HepG2 (cell line): ENCODE measurements around the gene MYO3B. TPM values are rescaled to one million over a fixed set of nuclear protein-coding genes. Genes with fewer than 3 reads are reported as not detected.

Experiments used
- ATAC-seq: fragments of 200-7000 bp; cut with Tn5 transposase; 3 replicates; pipeline ENCODE4 v1.9.1; 2020; ENCODE audit warnings: mild to moderate bottlenecking, moderate library complexity
- BruUV-seq: library from RNA; stranded (reverse); fragments of 400-500 nt; replicated peaks from 2 replicates; lab custom pipeline; 2021; lab: Mats Ljungman, UMichigan
- CTCF ChIA-PET: fragments of 300-600 bp; formaldehyde crosslinking; extraction: SDS; loops from one replicate; lab custom pipeline; 2021; ENCODE audit warnings: low total read pairs, inconsistent platforms, low intra/inter-chr PET ratio; lab: Yijun Ruan, JAX
- POLR2A ChIA-PET: fragments of 350-600 bp; sonication (Branson Sonifier 250); formaldehyde crosslinking; loops from one replicate; lab custom pipeline; 2020; ENCODE audit warnings: antibody characterized with exemption, inconsistent platforms; lab: Yijun Ruan, JAX
- DNase-seq: peaks from one replicate; pipeline ENCODE4 v3.0.0-alpha.2; 2015; ENCODE audit warnings: low spot score
- FAIRE-seq: peaks from 3 replicates; lab custom pipeline; 2011; peaks lifted over from hg19 to GRCh38; lab: Jason Lieb, UNC
- H2AFZ ChIP-seq: one replicate; pipeline ENCODE4 v1.6.1; 2011; ENCODE audit warnings: low read length, inconsistent platforms
- H3K27ac ChIP-seq: fragments of 300-600 bp; 3 replicates; pipeline ENCODE4 v1.8.0; 2011; ENCODE audit warnings: mixed run types, mild to moderate bottlenecking, mixed read lengths, low read length, inconsistent platforms; ENCODE audit not compliant: insufficient read depth; ENCODE audit errors: extremely low read length
- H3K27me3 ChIP-seq, 2 experiments: fragments of 200-600 bp in 1 of 2; 2 replicates in 1 of 2; 3 replicates in 1 of 2; pipeline versions ENCODE4 v1.6.0 to v1.8.0; 2011; ENCODE audit warnings: low read length in 2 of 2, mild to moderate bottlenecking in 2 of 2, moderate library complexity in 2 of 2, inconsistent platforms in 1 of 2; ENCODE audit not compliant: insufficient read depth in 2 of 2, control insufficient read depth in 1 of 2
- H3K36me3 ChIP-seq, 2 experiments: fragments of 200-600 bp in 1 of 2; replicated peaks in 1 of 2; 2 replicates in 1 of 2; 3 replicates in 1 of 2; pipeline versions ENCODE4 v1.5.1 to v1.8.0; 2011; ENCODE audit warnings: low read length in 2 of 2, inconsistent platforms in 1 of 2; ENCODE audit not compliant: insufficient read depth in 2 of 2, control insufficient read depth in 1 of 2
- H3K4me1 ChIP-seq: 2 replicates; pipeline ENCODE4 v1.5.1; 2012; ENCODE audit warnings: low read length, inconsistent platforms; ENCODE audit not compliant: insufficient read depth
- H3K4me2 ChIP-seq: 2 replicates; pipeline ENCODE4 v1.6.0; 2011; ENCODE audit warnings: low read depth, low read length, inconsistent platforms
- H3K4me3 ChIP-seq, 3 experiments: fragments of 200-600 bp in 1 of 3; sonication (generic), shearing (Covaris generic) in 1 of 3; replicated peaks in 1 of 3; 2 replicates each; pipeline ENCODE4 v1.5.1; 2011 to 2016; ENCODE audit warnings: low read length in 3 of 3, inconsistent platforms in 2 of 3, low read depth in 2 of 3, mild to moderate bottlenecking in 2 of 3, control low read depth in 1 of 3, mixed read lengths in 1 of 3; ENCODE audit not compliant: insufficient read depth in 1 of 3
- H3K79me2 ChIP-seq: one replicate; pipeline ENCODE4 v1.6.1; 2011; ENCODE audit warnings: low read length, inconsistent platforms; ENCODE audit not compliant: insufficient read depth
- H3K9ac ChIP-seq: 2 replicates; pipeline ENCODE4 v1.6.0; 2011; ENCODE audit warnings: mild to moderate bottlenecking, low read depth, low read length, inconsistent platforms; ENCODE audit not compliant: insufficient read depth
- H3K9me3 ChIP-seq: 2 replicates; pipeline ENCODE4 v1.5.1; 2012; ENCODE audit warnings: mild to moderate bottlenecking, low read length
- H4K20me1 ChIP-seq: 2 replicates; pipeline ENCODE4 v1.6.0; 2011; ENCODE audit warnings: inconsistent platforms, mild to moderate bottlenecking, low read length, moderate library complexity; ENCODE audit not compliant: insufficient read depth
- CEBPG ChIP-seq: IDR thresholded peaks from 2 replicates; pipeline ENCODE4 v1.6.1; 2016
- IKZF1 ChIP-seq: fragments of 450-650 bp; IDR thresholded peaks from 2 replicates; pipeline ENCODE4 v1.7.1; 2016
- KLF12 ChIP-seq: sonication (generic); formaldehyde crosslinking; IDR thresholded peaks from 2 replicates; pipeline ENCODE4 v1.4.0; 2020; ENCODE audit warnings: missing genetic modification reagents, borderline replicate concordance
- SAP130 ChIP-seq: IDR thresholded peaks from 2 replicates; pipeline ENCODE4 v1.6.1; 2016; ENCODE audit warnings: low read depth
- SOX6 ChIP-seq, 2 experiments: fragments of 450-650 bp in 1 of 2; sonication (generic) in 1 of 2; formaldehyde crosslinking in 1 of 2; IDR thresholded peaks; 2 replicates each; pipeline versions ENCODE4 v1.4.0 to v1.6.1; 2017 to 2020; ENCODE audit warnings: antibody characterized with exemption in 1 of 2, mild to moderate bottlenecking in 1 of 2, missing genetic modification reagents in 1 of 2
- SP140L ChIP-seq: sonication (generic); formaldehyde crosslinking; IDR thresholded peaks from 2 replicates; pipeline ENCODE4 v1.4.0; 2020; ENCODE audit warnings: missing genetic modification reagents, borderline replicate concordance
- TARDBP ChIP-seq: sonication (generic); formaldehyde crosslinking; IDR thresholded peaks from 2 replicates; pipeline ENCODE4 v1.8.0; 2022; ENCODE audit warnings: mild to moderate bottlenecking, missing genetic modification reagents
- ZNF10 ChIP-seq: sonication (generic); formaldehyde crosslinking; IDR thresholded peaks from 2 replicates; pipeline ENCODE4 v1.4.0; 2020; ENCODE audit warnings: mild to moderate bottlenecking, low read depth, missing genetic modification reagents, borderline replicate concordance
- ZNF138 ChIP-seq: sonication (generic); formaldehyde crosslinking; IDR thresholded peaks from 2 replicates; pipeline ENCODE4 v1.5.0; 2020; ENCODE audit warnings: mild to moderate bottlenecking, low read depth, missing genetic modification reagents
- ZNF382 ChIP-seq: sonication (generic); formaldehyde crosslinking; IDR thresholded peaks from 2 replicates; pipeline ENCODE4 v1.5.0; 2020; ENCODE audit warnings: missing genetic modification reagents, mild to moderate bottlenecking, borderline replicate concordance
- ZNF546 ChIP-seq: sonication (generic); formaldehyde crosslinking; conservative IDR thresholded peaks from 2 replicates; pipeline ENCODE4 v1.8.1; 2023; ENCODE audit warnings: mild to moderate bottlenecking, missing genetic modification reagents
- ZNF558 ChIP-seq: sonication (generic); formaldehyde crosslinking; IDR thresholded peaks from 2 replicates; pipeline ENCODE4 v1.9.0; 2022; ENCODE audit warnings: mild to moderate bottlenecking, missing genetic modification reagents, borderline replicate concordance
- ZSCAN12 ChIP-seq: sonication (generic); formaldehyde crosslinking; IDR thresholded peaks from 2 replicates; pipeline ENCODE4 v1.9.0; 2021; ENCODE audit warnings: mild to moderate bottlenecking, missing genetic modification reagents
- WGBS: methylation state at CpG from one replicate; pipeline ENCODE4 v1.1.6; 2017; ENCODE audit warnings: low lambda C conversion rate; 5-methylcytosine and 5-hydroxymethylcytosine counted together
- in situ Hi-C: cut with HindIII; loops from 2 replicates; pipeline ENCODE4 v1.10.0; 2017; ENCODE audit warnings: low pct_unique_long_range_greater_than_20kb; ENCODE audit not compliant: extremely low pct_ligation_motif_present
- intact Hi-C: fragments of 100-400 bp; cut with micrococcal nuclease; formaldehyde crosslinking; loops from one replicate; pipeline ENCODE4 v1.10.0; 2022; ENCODE audit not compliant: unreplicated experiment
- polyA plus RNA-seq, 8 experiments: library from polyadenylated mRNA; depleted of rRNA in 3 of 8; stranded (reverse) in 7 of 8; unstranded in 1 of 8; fragments of >200 nt; fragmentation: Illumina TruSeq in 4 of 8; extraction: Trizol in 4 of 8; gene quantifications; 2 replicates each; pipeline versions ENCODE4 v1.2.1 to v1.2.3, GENCODE V29; 2011 to 2016; ENCODE audit warnings: low read depth in 4 of 8, missing spikeins in 1 of 8, mixed read lengths in 1 of 8; ENCODE audit not compliant: insufficient read depth in 1 of 8
- total RNA-seq, 5 experiments: library from RNA; depleted of rRNA; stranded (reverse); fragments of >200 nt; fragmentation: Illumina TruSeq; extraction: Trizol; gene quantifications; 2 replicates each; pipeline ENCODE4 v1.2.3, GENCODE V29; 2016; ENCODE audit warnings: low read depth in 1 of 5

Gene MYO3B
- total and polyA plus RNA-seq, 2 of the 13 experiments (the other 11 are each of a cell fraction or from before 2014, with no cell fraction given) = 0.01 TPM; not detected in 1

DNA sequence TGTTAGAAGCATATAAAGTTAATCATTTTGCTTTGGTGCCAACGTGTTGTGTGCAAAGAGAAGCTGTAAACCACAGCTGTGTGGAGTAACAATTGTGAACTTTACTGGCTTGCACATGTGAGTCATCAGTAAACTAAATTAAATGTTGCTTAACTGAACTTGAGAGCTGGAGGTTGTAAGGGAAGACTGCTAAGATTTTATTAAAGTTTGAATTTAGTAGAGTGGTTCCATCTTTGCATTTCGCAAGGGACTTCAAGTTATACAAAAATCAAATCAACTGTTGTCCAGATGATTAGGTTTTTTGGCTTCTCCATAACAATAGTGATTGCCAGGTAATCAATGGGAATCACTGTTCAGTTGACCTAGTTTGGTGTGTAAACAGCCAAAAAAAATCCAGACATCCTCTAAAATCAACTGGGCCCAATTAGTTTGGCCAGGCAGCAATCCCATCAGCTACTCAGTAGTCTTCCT is 247.4 kb downstream of the MYO3B start (continued):
- TF ChIP-seq SOX6 (IDR thresholded peaks at IDR 0.05) (no peak), SOX6 (CRISPR knock-in tag; IDR thresholded peaks at IDR 0.05) (peak; percentile 61), CEBPG (peak; percentile 33; the same call in 1 of the 2 replicates), IKZF1 (no peak), SAP130 (CRISPR knock-in tag) (0 out of 2 replicates have a peak, but pooled peaks have one; percentile 23)

DNA sequence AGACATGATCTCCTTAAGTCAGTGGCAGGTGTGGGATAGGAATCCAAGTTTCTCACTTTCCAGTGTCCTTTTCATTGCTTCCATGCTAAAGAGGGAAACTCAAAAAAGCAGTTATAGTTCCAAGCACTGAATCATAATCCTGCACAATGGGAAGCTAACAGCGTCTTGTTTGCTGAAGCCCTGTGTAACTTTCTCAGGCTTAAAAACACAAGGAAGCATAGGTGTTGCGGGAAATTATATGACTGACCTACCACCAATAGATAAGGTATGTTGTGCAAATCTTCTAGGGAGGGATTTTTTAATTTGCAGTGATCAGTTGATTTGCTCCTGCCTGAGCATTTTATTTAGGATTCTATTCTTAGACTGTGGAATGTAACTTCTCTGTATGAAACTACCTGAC is 250.9 kb downstream of the MYO3B start:
- no peak for ATAC-seq
- H3K9ac ChIP-seq = no peak overlapping the region
- POLR2A ChIA-PET = no interaction called here
- FAIRE-seq = no peak
- CTCF ChIA-PET = no interaction called here
- no peak for DNase-seq
- no peaks in the 10 kb centered on the region for H3K36me3 ChIP-seq
- no TSS peak for BruUV-seq
- H3K4me3 ChIP-seq = no peak overlapping the region
- in situ Hi-C loops = no loop called here
- H2AFZ ChIP-seq = no peak overlapping the region
- no peaks in the 10 kb centered on the region for H4K20me1 ChIP-seq
- H3K9me3 ChIP-seq = no peaks in the 10 kb centered on the region
- WGBS = 55% methylated on average over 2 of the region's 2 CpGs
- peaks cover 15% of the 10 kb centered on the region for H3K4me1 ChIP-seq
- TF ChIP-seq ZNF546 (CRISPR knock-in tag) (no peak), ZSCAN12 (CRISPR knock-in tag) (no peak), TARDBP (no peak), ZNF558 (CRISPR knock-in tag) (no peak), ZNF138 (CRISPR knock-in tag) (no peak), ZNF382 (CRISPR knock-in tag) (no peak), KLF12 (CRISPR knock-in tag) (no peak), ZNF10 (CRISPR knock-in tag) (no peak), SP140L (CRISPR knock-in tag) (no peak)
- TF ChIP-seq, all 625 proteins: peak for 0
- no peaks in the 10 kb centered on the region for H3K27me3 ChIP-seq
- intact Hi-C loops = no loop called here
- no peaks in the 10 kb centered on the region for H3K79me2 ChIP-seq
- no peak overlapping the region for H3K4me2 ChIP-seq
- no peak overlapping the region for H3K27ac ChIP-seq
